KG1 (cell line): ENCODE results near the gene PITPNC1.
"Not testable (repeated sequence)": the region's sequence is repeated elsewhere in the genome, so short reads cannot be mapped to it uniquely, and the experiment has no call there.

Source experiments
- DNase-seq: peaks from one replicate; lab custom pipeline; 2025; lab: John Stamatoyannopoulos, UW

Gene PITPNC1

DNA sequence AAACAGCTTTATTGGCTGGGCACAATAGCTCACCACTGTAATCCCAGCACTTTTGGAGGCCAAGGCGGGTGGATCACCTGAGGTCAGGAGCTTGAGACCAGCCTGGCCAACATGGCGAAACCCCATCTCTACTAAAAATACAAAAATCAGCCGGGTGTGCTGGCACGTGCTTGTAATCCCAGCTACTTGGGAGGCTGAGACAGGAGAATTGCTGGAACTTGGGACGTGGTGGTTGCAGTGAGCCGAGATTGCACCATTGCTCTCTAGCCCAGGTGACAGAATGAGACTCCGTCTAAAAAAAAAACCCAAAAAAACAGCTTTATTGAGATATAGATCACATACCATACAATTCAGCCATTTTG, 274.1 kb downstream of the PITPNC1 start:
- not testable (repeated sequence) for DNase-seq

DNA sequence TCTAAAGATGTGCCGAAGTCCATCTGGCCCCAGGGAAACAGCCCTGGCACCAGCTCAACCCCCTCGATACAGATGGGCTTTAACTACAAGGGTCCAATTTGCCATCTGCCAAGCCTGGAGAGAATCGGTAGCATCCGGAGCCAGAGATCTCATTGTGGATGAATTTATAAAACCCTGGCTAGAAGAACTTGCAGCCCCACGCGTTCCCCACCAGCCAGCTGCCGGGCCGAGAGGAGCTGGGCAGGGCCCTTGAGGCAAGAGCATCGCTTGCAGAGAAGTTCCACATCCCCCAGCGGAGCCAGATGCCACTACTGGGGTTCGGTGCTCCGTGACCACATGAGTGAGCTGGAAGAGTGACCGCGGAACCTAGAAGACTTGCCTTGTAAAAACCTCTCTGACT, 275.4 kb downstream of the PITPNC1 start:
- no peak for DNase-seq

DNA sequence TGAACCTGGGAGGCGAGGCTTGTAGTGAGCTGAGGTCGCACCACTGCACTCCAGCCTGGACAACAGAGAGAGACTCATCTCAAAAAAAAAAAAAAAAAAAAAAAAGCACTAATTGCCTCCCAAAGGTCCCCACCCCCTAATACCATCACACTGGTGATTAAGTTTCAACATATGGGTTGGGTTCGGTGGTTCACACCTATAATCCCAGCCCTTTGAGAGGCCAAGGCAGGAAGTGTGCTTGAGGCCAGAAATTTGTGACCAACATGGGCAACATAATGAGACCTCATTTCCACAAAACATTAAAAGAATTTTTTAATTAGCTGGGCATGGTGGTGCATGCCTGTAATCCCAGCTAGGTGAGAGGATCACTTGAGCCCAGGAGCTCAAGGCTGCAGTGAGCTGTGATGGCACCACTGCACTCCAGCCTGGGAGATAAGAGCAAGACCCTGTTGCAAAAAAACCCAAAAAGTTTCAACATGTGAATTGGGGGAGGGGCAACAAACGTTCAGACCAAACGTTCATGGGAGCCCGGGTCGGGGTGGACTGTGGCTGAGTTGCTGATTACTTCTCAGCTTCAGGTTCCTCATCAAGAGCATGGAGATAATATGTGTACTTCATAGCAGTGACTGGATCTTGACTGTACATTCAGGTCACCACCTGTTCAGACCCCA, 278.5 kb downstream of the PITPNC1 start:
- no peak for DNase-seq

DNA sequence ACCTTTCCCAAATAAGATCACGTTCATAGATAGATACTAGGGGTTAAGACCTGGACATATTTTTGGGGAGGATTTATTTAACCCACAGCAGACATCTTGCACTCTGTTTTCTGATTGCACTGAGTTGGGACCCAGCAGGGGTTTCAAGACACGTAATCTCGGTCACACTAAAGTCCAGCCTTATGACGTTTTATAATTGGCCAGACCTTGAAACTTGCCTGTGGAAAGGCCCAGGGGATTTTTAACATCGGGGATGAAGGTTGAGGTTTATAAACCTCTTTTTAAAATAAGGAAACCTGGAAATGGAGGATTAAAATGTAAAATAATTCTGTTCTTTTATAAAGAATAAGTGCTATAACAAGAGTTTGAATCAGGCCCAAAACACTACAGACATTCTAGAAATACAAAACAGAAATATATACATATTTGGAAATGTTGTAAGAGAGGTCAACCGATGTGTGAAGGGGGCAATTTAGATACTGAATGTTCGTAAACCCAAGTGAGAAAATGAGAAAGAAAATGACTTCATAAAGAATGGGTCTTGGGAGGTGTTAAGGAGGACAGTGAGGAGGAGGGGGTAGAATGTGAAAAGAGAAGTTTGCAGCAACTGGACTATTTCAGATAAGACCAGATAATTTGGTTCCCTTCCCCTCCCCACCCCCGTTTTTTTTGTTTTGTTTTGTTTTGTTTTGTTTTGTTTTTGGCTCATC, 279.6 kb downstream of the PITPNC1 start:
- DNase-seq, result no peak

DNA sequence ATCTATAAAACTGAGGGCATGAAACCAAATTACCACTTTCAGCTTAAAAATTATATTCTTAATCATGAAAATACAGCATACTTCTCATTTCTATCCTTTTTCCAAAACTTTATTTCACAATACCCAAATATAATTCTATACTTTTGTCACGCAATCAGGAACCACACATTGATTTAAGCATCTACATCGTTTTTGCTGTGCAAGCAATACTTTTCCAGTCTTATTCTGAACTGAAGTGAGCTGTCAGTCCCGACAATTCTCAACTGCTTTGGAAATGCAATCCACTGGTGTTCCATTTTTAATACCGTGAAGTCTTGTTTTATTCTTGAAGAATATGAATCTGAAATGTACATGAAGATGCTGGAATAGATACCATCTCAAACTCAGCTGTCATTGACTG, 280.5 kb downstream of the PITPNC1 start:
- DNase-seq, result no peak

DNA sequence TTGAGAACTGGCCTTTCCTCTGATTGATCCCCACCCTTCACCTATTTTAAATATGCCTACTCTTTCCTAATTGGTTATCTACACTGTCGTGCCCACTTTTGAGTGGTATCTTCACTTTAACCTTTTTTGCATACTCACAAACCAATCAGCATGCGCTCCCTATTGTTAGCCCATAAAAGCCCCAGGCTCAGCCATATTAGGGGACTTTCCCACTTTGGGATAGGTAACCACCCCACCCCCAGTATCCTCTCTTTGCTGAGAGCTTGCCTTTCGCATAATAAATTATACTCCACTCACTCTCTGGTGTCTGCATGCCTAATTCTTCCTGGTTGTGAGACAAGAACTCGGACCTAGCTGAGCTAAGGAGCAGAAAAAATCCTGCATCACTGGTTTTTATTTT, 281.2 kb downstream of the PITPNC1 start:
- DNase-seq, result no peak

DNA sequence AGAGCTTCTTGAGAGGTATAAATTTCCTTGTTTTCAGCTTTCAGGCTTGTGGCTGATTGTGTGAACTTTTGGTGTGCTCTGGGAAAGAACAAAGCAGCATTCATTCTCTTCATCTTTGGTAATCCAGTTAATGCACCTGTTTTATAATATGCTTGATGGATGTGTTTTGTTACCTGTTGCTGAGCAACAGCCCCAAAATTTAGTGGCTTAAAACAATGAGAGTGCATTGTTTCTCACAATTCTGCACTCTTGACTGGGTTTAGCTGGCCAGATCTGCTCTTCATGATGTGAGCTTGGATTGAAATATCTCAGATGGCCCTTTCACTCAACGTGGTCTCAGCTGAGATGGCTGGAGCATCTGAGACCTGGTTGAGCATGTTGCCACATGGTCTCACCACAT, 281.9 kb downstream of the PITPNC1 start:
- no peak for DNase-seq

DNA sequence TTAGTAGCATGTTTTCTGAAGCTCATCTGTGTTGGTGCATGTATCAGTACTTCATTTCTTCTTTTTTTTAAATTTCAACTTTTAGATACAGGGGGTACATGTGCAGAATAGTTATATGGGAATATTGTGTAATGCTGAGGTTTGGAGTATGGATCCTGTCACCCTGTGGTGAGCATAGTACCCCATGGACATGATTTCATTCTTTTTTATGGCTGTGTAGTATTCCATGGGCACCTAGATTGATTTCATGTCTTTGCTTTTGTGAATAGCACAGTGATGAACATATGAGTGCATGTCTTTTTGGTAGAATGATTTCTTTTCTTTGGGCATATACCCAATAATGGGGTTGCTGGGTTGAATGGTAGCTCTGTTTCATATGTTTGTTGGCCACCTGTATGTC, 285.6 kb downstream of the PITPNC1 start:
- no peak for DNase-seq

DNA sequence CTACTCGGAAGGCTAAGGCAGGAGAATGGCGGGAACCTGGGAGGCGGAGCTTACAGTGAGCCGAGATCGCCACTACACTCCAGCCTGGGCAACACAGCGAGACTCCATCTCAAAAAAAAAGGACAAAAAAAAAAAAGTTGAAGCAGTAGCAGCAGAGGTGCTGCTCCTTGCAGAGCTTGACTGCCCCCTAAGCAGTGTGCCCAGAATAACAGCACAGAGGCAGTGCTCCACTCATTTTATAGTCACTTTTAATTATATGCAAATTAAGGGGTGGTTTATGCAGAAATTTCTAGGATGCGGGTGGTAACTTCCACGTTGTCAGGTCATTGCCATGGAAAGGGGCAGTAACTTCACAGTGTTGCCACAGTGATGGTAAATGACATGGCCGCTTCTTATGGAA, 286.4 kb downstream of the PITPNC1 start:
- DNase-seq, result no peak

DNA sequence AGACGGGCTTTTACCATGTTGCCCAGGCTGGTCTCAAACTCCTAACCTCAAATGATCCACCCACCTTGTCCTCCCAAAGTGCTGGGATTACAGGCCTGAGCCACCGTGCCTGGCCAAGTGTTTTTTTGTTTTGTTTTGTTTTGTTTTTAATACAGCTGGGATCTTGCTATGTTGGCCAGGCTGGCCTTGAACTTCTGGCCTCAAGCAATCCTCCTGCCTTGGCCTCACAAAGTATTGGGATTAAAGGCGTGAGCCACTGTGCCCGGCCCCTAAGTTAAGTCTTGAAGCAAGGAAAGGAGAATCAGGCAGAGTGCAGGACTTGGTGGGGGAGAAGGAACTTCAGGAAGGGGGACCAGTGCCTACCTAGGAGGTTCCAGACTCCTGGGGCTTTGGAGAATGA, 288.9 kb downstream of the PITPNC1 start:
- no peak for DNase-seq

DNA sequence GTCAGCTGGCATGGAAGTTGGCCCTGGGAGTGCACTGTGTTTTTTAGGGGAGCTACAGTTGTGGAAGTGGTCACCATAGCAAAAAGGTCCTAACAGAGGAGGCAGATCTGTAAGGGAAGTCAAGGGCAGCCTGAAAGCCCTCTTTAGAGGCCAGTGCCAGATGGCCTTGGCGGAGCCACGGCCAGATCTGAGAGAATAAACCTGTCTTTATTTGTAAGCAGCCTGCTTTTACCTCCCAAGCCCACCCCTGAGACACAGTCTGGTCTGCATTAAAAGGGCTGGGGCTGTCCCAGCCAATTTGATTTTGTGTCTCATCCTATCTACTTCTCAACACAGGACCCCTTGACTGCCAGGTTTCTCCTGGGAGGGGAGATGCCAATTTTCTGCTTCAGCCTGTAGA, 289.6 kb downstream of the PITPNC1 start:
- no peak for DNase-seq

DNA sequence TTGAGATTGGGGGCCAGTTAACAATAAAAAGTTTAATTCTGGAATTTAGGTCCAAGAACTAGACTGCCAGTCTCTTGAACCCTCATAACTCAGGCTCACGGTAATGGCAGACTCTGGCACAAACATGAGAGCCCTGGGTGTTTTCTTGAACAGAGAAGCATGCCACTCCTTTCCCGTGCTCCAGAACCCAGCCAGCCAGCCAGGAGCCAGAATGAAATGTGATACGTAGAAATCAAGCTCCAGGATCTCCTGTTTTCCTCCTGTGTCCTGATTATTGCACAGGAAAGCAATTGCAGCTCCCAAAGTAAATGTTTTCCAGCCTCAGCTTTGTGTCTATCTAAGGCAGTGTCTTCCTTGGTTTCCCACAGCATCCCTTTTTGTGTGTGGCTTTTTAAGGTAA, 294.4 kb downstream of the PITPNC1 start:
- DNase-seq, result no peak

DNA sequence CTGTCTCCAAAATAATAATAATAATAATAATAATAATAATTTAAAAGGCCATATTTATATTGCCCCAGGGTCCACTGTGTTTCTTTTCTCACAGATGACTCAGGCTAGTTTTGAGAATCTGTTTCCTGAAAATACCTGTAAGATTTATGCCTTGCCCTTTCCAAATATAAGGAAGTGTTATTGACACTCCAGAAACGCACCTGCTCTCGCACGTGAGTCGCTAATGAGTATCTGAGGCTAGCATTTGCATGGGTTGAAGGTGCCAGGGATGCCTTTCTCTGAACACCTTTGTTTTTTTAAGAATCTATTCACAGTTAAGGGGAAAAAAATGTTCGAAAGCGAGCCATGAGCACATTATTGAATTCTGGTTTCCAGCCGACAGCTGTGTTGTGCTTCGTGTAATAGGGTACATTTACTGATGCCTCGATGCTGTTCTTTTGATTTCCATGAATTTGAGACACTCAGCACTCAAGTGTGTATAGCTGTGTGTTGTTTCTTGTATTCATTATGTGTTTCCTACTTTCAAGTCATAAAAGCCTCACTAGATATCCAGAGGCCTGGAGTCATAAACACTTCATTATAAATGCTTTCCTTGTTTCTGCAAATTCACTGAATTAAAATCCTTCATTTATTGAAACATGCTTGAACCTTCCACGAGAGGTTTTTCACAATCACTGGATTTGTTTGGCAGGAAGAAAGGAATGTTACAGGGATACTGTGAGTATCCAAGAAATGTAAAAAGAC, 295.7 kb downstream of the PITPNC1 start:
- DNase-seq, result no peak

DNA sequence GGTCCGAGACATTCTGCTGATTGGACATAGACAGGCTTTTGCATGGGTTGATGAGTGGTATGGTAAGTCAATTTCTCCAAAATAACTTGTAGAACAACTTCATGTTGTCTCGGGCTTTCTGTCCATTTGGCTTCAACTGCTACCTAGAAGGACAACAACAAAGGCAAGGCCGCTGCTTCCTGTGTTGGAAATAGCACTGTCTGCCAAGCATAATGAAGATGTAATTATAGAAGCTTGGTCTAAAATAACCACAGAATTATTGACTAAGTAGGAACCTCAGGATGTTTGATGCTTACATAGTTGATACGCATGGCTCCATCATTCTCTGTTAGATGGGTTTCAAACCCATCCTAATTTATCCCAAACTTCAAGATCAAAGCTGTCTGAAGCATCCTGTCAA, 298.4 kb downstream of the PITPNC1 start:
- DNase-seq, result no peak

DNA sequence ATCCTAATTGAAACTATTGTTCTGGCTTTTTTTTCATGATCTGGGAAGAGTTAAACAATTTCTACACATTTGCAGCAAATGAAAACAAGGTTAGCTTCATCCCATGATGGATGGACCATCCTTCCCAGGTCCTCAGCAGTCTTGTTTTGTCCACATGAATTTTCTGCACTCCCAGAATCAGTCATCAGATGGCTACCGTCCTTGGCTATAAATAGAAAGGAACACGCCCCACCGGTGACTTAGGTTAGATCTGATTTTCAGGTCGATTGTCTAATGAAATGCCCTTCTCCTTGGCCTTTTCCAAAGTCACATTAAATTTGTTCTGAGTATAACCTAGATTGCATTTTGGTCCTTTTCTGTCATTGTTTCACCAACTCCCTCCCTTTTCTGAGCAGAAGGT, 299.2 kb downstream of the PITPNC1 start:
- no peak for DNase-seq

DNA sequence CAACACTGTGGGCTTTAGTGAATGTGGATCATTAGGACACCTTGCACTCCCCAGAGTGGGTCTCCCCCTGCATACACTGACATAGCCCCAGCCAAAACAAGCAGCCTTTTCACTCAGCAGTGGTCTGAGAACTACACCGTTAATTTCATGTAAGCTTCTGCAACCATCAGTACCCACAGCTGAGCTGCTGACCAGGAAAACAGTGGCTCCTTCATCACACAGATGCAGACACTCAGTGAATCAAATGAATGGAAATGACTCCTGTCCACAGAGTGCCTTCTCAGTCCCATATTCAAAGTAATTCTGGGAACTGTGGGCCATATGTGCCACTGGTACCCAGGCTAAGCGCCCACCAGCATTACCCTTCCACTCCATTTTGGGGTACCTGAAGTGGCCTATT, 301.3 kb downstream of the PITPNC1 start:
- DNase-seq, result no peak

DNA sequence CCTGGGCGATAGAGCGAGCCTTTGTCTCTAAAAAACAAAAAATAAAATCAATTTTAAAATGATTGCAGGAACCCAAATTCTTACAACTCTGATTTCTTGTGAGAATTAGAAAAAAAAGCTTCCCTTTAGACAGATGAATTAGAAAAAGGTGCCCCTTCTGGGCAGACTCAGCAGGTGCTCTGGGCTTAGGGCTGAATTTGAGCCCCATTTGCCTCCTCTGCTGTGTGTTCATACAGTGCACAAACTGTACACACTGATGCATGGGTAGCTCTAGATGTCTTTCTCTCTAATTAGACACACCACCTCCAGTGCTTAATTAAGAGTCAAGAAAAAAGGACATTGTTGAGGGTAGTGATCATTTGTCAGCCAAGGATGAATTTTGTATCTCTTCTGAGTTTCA, 302.1 kb downstream of the PITPNC1 start:
- DNase-seq, result no peak

DNA sequence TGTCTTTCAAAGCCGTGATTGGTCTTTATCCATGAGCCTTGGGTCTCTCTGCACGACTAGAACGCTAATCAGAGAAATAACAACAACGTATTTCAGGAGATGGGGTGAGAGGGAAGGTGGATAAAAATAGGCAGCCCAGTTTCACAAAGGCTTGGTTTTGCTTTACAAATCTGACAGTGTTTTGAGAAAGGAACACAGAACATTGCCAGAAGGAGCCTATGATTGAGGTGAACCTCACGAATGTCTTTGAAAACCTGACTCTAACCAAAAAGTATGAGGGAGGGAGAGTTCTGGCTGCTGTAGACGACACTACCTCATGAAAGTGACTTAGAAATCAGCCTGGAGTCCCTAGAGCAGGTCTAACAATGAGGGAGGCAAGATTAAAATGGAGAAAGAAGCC, 302.6 kb downstream of the PITPNC1 start:
- no peak for DNase-seq

DNA sequence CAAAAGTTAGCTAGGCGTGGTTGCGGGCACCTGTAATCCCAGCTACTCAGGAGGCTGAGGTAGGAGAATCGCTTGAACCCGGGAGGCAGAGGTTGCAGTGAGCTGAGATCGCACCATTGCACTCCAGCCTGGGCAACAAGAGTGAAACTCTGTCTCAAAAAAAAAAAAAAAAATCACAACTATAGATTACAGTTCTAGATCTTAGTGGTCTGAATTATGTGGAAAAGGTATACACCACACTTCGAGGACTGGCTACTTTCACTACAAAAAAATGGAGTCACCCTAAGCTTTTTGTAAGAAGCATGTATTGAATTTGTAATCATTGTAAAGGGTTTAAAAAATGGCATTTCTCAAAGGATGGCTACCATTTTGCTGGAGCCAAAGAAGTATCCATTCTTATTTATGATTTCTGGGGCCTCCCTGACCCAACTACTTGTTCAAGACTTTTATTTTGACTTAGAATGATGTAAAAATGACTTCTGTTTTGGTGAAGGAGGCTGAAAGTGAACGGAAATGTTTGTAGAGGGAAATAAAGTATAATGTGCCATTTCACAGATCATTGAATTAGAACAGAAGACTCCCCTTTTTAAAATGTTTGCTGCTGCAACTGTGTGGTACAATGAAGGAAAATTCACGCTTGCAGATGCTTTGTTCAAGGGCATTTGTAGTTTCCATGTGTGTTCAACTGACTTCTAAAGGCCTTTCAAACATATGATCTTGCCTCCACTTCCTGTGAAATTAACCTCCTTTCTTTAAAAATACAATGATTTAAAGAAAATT, 303.6 kb downstream of the PITPNC1 start:
- DNase-seq, result no peak

DNA sequence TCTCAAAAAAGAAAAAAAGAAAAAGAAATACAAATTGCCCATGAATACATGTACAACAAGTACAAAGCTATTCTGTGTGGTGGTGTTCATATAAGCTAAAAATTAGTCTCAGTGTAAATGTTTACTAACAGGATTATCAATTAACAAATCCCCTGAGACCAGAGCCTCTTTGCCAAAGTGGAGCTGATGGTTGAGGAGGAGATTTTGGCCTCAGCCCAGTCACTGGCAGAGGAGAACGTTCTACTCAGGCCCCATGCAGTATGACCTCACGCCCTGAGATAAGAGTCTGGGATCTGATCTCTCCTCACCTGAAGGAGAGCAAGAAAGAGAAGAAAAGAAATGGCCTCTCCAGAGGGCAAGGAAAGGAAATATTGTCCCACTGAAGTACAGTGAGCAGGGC, 305.1 kb downstream of the PITPNC1 start:
- DNase-seq, result no peak

DNA sequence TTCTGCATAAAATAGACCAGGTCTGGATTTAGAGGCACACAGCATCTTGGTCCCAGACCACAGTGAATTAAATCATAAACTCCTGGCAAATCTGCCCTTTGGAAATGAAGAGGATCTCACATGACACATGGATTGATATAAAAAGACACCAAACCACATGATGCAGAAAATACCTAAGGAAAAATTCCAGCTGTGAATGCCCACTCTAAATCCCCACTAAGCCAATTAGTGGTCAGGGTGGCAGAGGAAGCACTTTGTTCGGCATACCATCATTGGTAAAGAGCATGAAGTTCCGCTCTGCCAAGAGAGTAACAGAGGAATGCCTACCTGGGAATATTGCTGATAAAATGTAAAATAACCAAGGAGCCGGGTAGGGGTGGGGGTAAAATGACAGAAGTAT, 308.3 kb downstream of the PITPNC1 start:
- DNase-seq, result no peak

DNA sequence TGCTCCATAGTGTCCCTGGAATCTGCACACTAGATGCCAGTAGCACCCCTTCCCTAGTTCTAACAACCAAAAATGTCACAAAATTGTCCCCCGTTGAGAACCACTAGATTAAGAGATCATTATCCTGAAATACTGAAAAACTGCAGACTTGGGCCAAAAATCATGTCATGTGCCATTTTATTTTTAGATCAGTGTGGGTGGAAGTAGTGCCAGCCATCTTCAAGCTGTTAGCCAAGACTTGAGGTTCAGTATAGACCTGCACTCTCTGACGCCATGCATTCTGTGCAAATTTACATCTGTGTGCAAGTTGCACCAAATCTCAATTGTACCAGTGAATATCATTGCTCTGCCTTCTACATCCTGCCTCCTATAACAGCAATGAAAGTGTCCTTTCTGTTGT, 309.2 kb downstream of the PITPNC1 start:
- no peak for DNase-seq

DNA sequence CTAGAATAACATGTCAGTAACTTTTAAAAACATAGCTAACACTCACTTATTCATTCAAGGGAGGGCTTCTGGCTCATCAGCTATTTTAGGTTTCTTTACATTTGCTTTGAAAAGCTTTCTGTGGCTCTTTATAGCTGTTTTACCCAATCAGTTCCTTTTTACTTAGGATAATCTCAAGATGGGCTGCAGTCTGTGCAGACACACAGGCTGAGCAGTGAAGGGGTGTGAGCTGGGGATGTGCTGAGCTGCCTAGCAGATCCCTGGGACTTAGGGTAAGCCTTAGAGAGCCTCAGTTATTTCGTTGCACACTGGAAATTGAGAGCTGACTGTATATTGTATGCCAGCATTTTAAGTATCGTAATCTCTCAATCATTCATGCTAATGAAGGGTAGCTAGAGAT, 310.4 kb downstream of the PITPNC1 start:
- DNase-seq, result no peak
